Stimulated activated naive B cell treated with anti-CD40 and anti-IgM and Interleukin-4, amounts not matched to agents 10 μg/mL and 1 μg/mL and 100 μg/mL, for 72 hours (primary cell): ENCODE data around the gene SPRING1.

ENCODE experiments used
- ATAC-seq, 2 donors: fragments of 150-1000 bp; cut with Tn5 transposase; replicated peaks; 2 replicates each; pipeline ENCODE4 v1.10.0; 2021; ENCODE audit warnings: moderate library complexity in 1 of 2
- DNase-seq: peaks from one replicate; pipeline ENCODE4 v3.0.0; 2021
- H3K27ac Mint-ChIP-seq: one replicate; pipeline ENCODE4 v1.8.0; 2022; ENCODE audit warnings: mild to moderate bottlenecking, mixed read lengths
- H3K27me3 Mint-ChIP-seq, 2 donors: one replicate each; pipeline ENCODE4 v1.8.0; 2022; ENCODE audit warnings: mixed read lengths in 2 of 2
- H3K36me3 Mint-ChIP-seq, 2 donors: one replicate each; pipeline ENCODE4 v1.8.0; 2022; ENCODE audit warnings: mixed read lengths in 2 of 2, mild to moderate bottlenecking in 1 of 2
- H3K4me1 Mint-ChIP-seq, 2 donors: one replicate each; pipeline ENCODE4 v1.8.0; 2022; ENCODE audit warnings: mixed read lengths in 2 of 2, mild to moderate bottlenecking in 1 of 2
- H3K4me3 Mint-ChIP-seq, 2 donors: one replicate each; pipeline ENCODE4 v1.8.0; 2022; ENCODE audit warnings: mild to moderate bottlenecking in 2 of 2, mixed read lengths in 2 of 2, moderate library complexity in 1 of 2
- H3K9me3 Mint-ChIP-seq, 2 donors: one replicate each; pipeline ENCODE4 v1.8.0; 2022; ENCODE audit warnings: mixed read lengths in 2 of 2, mild to moderate bottlenecking in 1 of 2

The SPRING1 gene

GRCh38 chr12:116737774-116738657 lies at the start of gene SPRING1, which contains the start of gene RNFT2:
Gene SPRING1, minus strand, starts transcription at chr12:116738069. Its CDS starts 169 bp downstream, at chr12:116737900.
Gene RNFT2, plus strand, starts transcription at chr12:116738315. Its CDS starts 2,183 bp downstream, at chr12:116740498.
- Mint-ChIP-seq H3K27ac (peak within 1 kb of the TSS; percentile 97), H3K27me3 (no peaks in the 10 kb centered on the region), H3K9me3 (no peaks in the 10 kb centered on the region), H3K36me3 (peaks cover 15 to 16% of the 10 kb centered on the region in 2 donors), H3K4me1 (peaks cover 17 to 41% of the 10 kb centered on the region in 2 donors), H3K4me3 (peak within 1 kb of the TSS; percentile 91 to 99)
- DNase-seq: peak; percentile 99
- peak; percentile 95 to 96 for ATAC-seq

- Mint-ChIP-seq H3K36me3 (peaks cover 33 to 61% of the 10 kb centered on the region in 2 donors), H3K4me3 (no peak overlapping the region), H3K4me1 (peaks cover 0 to 4% of the 10 kb centered on the region in 2 donors), H3K27me3 (no peaks in the 10 kb centered on the region), H3K9me3 (no peaks in the 10 kb centered on the region), H3K27ac (no peak overlapping the region)
- no peak for DNase-seq
- ATAC-seq: no peak
Observed at GRCh38 chr12:116784238-116784612, 46.4 kb upstream of the SPRING1 start.

GRCh38 chr12:116783525-116784237 lies 45.8 kb upstream of the SPRING1 start:
- no peak overlapping the region for H3K27ac Mint-ChIP-seq

GRCh38 chr12:116780942-116781341 lies 43.1 kb upstream of the SPRING1 start:
- H3K27me3 Mint-ChIP-seq: no peaks in the 10 kb centered on the region
- no peak overlapping the region for H3K4me3 Mint-ChIP-seq
- H3K36me3 Mint-ChIP-seq: peaks cover 30 to 60% of the 10 kb centered on the region in 2 donors
- H3K9me3 Mint-ChIP-seq: no peaks in the 10 kb centered on the region
- DNase-seq (no peak), ATAC-seq (no peak)
- peaks cover 0 to 4% of the 10 kb centered on the region in 2 donors for H3K4me1 Mint-ChIP-seq
- H3K27ac Mint-ChIP-seq: no peak overlapping the region

More at GRCh38 chr12:116783525-116784237, 45.8 kb upstream of the SPRING1 start:
- H3K9me3 Mint-ChIP-seq: no peaks in the 10 kb centered on the region
- peaks cover 0 to 4% of the 10 kb centered on the region in 2 donors for H3K4me1 Mint-ChIP-seq
- H3K36me3 Mint-ChIP-seq: peaks cover 36 to 63% of the 10 kb centered on the region in 2 donors
- ATAC-seq: no peak
- no peak overlapping the region for H3K4me3 Mint-ChIP-seq
- H3K27me3 Mint-ChIP-seq: no peaks in the 10 kb centered on the region
- DNase-seq: no peak

GRCh38 chr12:116779597-116779996 lies 41.7 kb upstream of the SPRING1 start:
- Mint-ChIP-seq H3K27me3 (no peaks in the 10 kb centered on the region), H3K4me3 (no peak overlapping the region), H3K9me3 (no peaks in the 10 kb centered on the region), H3K4me1 (peaks cover 0 to under 1% of the 10 kb centered on the region in 2 donors), H3K27ac (peak overlapping the region; percentile 25), H3K36me3 (peaks cover 25 to 49% of the 10 kb centered on the region in 2 donors)
- ATAC-seq (no peak), DNase-seq (no peak)

- ATAC-seq: no peak
- no peak overlapping the region for H3K4me3 Mint-ChIP-seq
- no peaks in the 10 kb centered on the region for H3K9me3 Mint-ChIP-seq
- no peaks in the 10 kb centered on the region for H3K4me1 Mint-ChIP-seq
- H3K36me3 Mint-ChIP-seq: peaks cover 16 to 42% of the 10 kb centered on the region in 2 donors
- no peak for DNase-seq
- no peaks in the 10 kb centered on the region for H3K27me3 Mint-ChIP-seq
- H3K27ac Mint-ChIP-seq: no peak overlapping the region
Observed at GRCh38 chr12:116777245-116777644, 39.4 kb upstream of the SPRING1 start.

GRCh38 chr12:116774020-116774419 lies 36.2 kb upstream of the SPRING1 start:
- Mint-ChIP-seq H3K27ac (no peak overlapping the region), H3K9me3 (no peaks in the 10 kb centered on the region), H3K36me3 (peaks cover 7 to 23% of the 10 kb centered on the region in 2 donors), H3K27me3 (no peaks in the 10 kb centered on the region), H3K4me1 (no peaks in the 10 kb centered on the region), H3K4me3 (no peak overlapping the region)
- DNase-seq (no peak), ATAC-seq (no peak)

- no peak for ATAC-seq
Observed at GRCh38 chr12:116773276-116773731, 35.4 kb upstream of the SPRING1 start.

GRCh38 chr12:116771651-116772050 lies 33.8 kb upstream of the SPRING1 start:
- no peaks in the 10 kb centered on the region for H3K27me3 Mint-ChIP-seq
- no peak for ATAC-seq

More at GRCh38 chr12:116773276-116773731, 35.4 kb upstream of the SPRING1 start:
- H3K27me3 Mint-ChIP-seq: no peaks in the 10 kb centered on the region
- no peak overlapping the region for H3K4me3 Mint-ChIP-seq
- peaks cover 6 to 23% of the 10 kb centered on the region in 2 donors for H3K36me3 Mint-ChIP-seq
- no peak for DNase-seq
- H3K4me1 Mint-ChIP-seq: no peaks in the 10 kb centered on the region
- H3K9me3 Mint-ChIP-seq: no peaks in the 10 kb centered on the region
- no peak overlapping the region for H3K27ac Mint-ChIP-seq

GRCh38 chr12:116766746-116767145 lies 28.9 kb upstream of the SPRING1 start:
- no peak for ATAC-seq
- Mint-ChIP-seq H3K27me3 (no peaks in the 10 kb centered on the region), H3K4me1 (no peaks in the 10 kb centered on the region), H3K4me3 (no peak overlapping the region), H3K9me3 (no peaks in the 10 kb centered on the region), H3K27ac (no peak overlapping the region), H3K36me3 (peaks cover 2 to 6% of the 10 kb centered on the region in 2 donors)
- DNase-seq: no peak

More at GRCh38 chr12:116771651-116772050, 33.8 kb upstream of the SPRING1 start:
- no peaks in the 10 kb centered on the region for H3K9me3 Mint-ChIP-seq
- peaks cover 6 to 19% of the 10 kb centered on the region in 2 donors for H3K36me3 Mint-ChIP-seq
- no peaks in the 10 kb centered on the region for H3K4me1 Mint-ChIP-seq
- H3K4me3 Mint-ChIP-seq: no peak overlapping the region
- no peak for DNase-seq
- H3K27ac Mint-ChIP-seq: no peak overlapping the region

- Mint-ChIP-seq H3K9me3 (no peaks in the 10 kb centered on the region), H3K4me1 (no peaks in the 10 kb centered on the region), H3K27ac (no peak overlapping the region), H3K36me3 (peaks cover 2 to 6% of the 10 kb centered on the region in 2 donors), H3K27me3 (no peaks in the 10 kb centered on the region), H3K4me3 (no peak overlapping the region)
- DNase-seq (no peak), ATAC-seq (no peak)
Observed at GRCh38 chr12:116766285-116766684, 28.4 kb upstream of the SPRING1 start.

- Mint-ChIP-seq H3K4me3 (no peak overlapping the region), H3K36me3 (peaks cover 5 to 17% of the 10 kb centered on the region in 2 donors), H3K9me3 (no peaks in the 10 kb centered on the region), H3K4me1 (peaks cover 0 to 2% of the 10 kb centered on the region in 2 donors), H3K27ac (no peak overlapping the region), H3K27me3 (no peaks in the 10 kb centered on the region)
- no peak for DNase-seq
- no peak for ATAC-seq
Observed at GRCh38 chr12:116765271-116765670, 27.4 kb upstream of the SPRING1 start.

GRCh38 chr12:116761499-116761898 lies 23.6 kb upstream of the SPRING1 start:
- Mint-ChIP-seq H3K4me1 (peaks cover 8 to 11% of the 10 kb centered on the region in 2 donors), H3K36me3 (peaks cover 15 to 41% of the 10 kb centered on the region in 2 donors), H3K4me3 (no peak overlapping the region), H3K9me3 (peaks cover 0 to 3% of the 10 kb centered on the region in 2 donors), H3K27me3 (no peaks in the 10 kb centered on the region), H3K27ac (no peak overlapping the region)
- no peak for DNase-seq
- ATAC-seq: no peak

- peaks cover 0 to 3% of the 10 kb centered on the region in 2 donors for H3K9me3 Mint-ChIP-seq
- peak overlapping the region; percentile 39 to 81 for H3K4me3 Mint-ChIP-seq
- DNase-seq: no peak
- no peaks in the 10 kb centered on the region for H3K27me3 Mint-ChIP-seq
- H3K4me1 Mint-ChIP-seq: peaks cover 8 to 11% of the 10 kb centered on the region in 2 donors
- peaks cover 21 to 50% of the 10 kb centered on the region in 2 donors for H3K36me3 Mint-ChIP-seq
- ATAC-seq: no peak
- no peak overlapping the region for H3K27ac Mint-ChIP-seq
Observed at GRCh38 chr12:116760622-116761020, 22.8 kb upstream of the SPRING1 start.
